SW 1271 (cell line): ENCODE data around the gene PDE8B.
"Not testable (repeated sequence)": the region's sequence is repeated elsewhere in the genome, so short reads cannot be mapped to it uniquely, and the experiment has no call there.

ENCODE experiments used
- DNase-seq, 2 experiments: peaks; one replicate each; lab custom pipeline; 2025; lab: John Stamatoyannopoulos, UW

PDE8B gene

DNA sequence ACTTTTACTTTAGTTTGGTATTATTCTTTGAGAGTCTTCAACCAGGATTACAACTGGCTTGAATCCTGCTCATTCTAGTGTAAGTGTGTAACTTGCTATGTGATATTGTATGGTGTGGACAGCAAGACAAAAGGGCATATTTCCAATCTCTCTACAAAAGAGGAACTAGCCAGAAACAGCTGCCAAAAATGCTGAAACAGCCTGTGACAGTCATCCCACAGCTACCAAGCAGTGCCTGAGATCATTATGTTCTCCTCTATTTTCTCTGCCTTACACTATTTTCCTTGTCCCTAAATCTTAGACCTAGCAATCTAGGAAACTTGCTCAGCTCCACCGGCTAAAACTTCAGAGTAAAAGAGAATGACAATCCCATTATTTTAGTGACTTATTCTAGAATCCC is 238.8 kb downstream of the PDE8B start:
- no peak for DNase-seq

DNA sequence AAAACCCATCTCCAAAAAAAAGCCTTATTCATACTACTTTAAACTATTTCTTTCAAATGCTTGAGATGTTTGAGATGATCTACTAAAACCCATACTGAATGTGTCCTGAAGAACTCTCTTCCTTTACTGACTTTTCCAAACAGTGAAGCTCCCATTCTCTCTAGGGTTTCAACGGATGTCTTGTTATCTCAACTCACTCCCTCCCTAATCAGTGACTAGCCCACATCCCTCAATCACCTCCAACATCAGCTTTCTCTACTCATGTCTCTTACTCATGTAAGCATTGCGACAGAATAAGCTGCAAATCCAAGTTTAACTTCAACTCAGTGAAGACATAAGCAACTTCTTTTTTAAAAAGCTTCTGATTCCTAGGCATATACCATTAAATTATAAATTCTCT is 239.5 kb downstream of the PDE8B start:
- no peak for DNase-seq

DNA sequence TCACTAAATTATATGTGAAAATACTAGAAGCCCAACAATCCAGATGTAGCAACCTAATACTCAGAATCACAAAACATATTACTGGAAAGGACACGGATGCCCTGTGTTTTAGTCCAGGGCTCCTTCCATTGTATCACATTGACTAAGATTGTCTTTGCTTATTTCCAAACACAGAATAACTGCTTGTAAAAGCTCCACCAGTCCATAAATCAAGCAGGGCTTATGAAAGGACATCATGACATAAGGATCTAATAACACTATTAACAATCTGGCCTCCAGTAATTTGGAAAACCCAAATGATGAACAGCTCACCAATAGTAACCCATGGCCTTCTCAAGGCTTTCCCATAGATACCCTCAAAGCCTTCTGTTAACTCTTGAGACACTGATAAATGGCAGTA is 241.9 kb downstream of the PDE8B start:
- DNase-seq = no peak

DNA sequence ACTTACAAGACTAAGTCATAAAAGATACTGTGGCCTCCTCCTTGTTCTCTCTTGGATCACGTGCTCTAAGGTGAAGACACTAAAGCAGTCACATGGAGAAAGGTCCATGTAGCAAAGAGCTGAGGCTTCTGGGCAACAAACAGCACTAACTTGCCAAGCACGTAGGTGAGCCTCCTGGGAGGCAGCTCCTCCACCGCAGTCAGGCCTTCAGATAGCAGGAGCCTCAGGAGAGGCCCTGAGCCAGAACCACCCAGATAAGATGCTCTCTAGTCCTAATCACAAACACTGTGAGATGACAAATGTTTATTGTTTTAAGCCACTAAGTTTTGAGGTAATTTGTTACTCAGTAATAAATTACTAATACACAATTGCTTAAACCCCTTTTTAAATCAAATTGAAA is 243.6 kb downstream of the PDE8B start:
- DNase-seq = no peak

DNA sequence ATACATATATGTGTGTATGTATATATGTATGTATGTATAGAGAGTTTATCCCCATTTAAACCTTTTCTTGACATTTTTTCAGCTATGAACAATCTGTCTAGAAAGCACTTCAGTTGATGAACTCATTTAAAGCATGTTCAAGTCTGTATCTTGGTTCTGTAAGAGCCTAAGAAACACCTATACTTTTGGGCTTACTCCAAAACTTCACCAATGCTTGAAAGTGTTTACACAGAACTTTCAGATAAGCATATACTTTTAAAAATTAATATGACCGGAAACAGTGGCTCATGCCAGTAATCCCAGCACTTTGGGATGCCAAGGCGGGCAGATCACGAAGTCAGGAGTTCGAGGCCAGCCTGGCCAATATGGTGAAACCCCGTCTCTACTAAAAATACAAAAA is 250.8 kb downstream of the PDE8B start:
- DNase-seq = no peak

DNA sequence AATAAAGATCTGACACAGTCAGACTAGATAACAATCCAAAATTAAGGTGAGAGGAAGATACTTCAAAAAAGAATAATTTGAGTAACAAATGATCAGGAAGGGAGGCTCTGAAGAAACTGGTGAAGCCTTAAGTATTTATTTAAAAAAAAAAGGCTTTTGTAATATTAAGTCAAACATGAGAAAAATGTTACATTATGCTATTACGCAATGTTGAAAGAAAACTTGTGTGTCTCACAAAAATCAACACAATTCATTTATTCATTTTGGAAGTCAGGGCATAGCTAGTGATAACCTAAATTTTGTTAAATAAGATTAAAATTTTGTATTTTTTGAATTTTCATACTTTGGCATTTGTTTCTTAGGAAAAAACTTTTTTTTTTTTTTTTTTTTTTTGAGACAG is 253.4 kb downstream of the PDE8B start:
- no peak for DNase-seq

DNA sequence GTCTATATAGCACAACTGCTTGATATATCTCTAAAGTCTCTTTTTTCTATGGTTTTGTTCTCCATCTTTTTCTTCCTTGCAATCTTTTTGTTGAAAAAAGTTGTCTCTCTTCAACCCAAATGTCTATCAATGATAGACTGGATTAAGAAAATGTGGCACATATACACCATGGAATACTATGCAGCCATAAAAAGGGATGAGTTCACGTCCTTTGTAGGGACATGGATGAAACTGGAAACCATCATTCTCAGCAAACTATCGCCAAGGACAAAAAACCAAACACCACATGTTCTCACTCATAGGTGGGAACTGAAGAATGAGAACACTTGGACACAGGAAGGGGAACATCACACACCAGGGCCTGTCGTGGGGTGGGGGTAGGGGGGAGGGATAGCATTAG is 258.4 kb downstream of the PDE8B start:
- not testable (repeated sequence) for DNase-seq

DNA sequence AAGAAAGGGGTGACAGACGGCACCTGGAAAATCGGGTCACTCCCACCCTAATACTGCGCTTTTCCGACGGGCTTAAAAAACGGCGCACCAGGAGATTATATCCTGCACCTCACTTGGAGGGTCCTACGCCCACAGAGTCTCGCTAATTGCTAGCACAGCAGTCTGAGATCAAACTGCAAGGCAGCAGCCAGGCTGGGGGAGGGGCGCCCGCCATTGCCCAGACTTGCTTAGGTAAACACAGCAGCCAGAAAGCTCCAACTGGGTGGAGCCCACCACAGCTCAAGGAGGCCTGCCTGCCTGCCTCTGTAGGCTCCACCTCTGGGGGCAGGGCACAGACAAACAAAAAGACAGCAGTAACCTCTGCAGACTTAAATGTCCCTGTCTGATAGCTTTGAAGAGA is 264.6 kb downstream of the PDE8B start:
- not testable (repeated sequence) for DNase-seq
